Stimulated activated CD8-positive, alpha-beta memory T cell treated with anti-CD3 and anti-CD28 coated beads, Interleukin-15, amount 100 ng/mL, for 24 hours (primary cell): Measurements from ENCODE around the gene RAB17.

Experiments
- DNase-seq: peaks from one replicate; pipeline ENCODE4 v3.0.0-alpha.2; 2020; ENCODE audit warnings: low read depth

The RAB17 gene

DNA sequence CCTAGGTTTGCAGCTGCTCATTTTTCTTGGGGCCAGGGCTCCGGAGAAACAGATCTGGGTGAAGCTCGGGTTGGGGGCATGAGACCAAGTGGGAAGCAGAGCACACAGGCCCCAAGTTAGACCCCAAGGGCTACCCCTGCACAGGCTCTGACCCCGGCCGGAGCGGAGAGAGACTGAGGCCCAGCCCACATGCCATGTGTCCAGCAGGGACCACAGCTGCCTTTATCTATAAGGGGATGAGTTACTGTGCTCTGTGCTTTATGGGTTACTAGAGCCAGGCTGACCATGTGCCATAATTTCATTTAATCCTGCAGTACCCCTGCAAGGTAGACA lies 54.5 kb downstream of the RAB17 start:
- DNase-seq = no peak

DNA sequence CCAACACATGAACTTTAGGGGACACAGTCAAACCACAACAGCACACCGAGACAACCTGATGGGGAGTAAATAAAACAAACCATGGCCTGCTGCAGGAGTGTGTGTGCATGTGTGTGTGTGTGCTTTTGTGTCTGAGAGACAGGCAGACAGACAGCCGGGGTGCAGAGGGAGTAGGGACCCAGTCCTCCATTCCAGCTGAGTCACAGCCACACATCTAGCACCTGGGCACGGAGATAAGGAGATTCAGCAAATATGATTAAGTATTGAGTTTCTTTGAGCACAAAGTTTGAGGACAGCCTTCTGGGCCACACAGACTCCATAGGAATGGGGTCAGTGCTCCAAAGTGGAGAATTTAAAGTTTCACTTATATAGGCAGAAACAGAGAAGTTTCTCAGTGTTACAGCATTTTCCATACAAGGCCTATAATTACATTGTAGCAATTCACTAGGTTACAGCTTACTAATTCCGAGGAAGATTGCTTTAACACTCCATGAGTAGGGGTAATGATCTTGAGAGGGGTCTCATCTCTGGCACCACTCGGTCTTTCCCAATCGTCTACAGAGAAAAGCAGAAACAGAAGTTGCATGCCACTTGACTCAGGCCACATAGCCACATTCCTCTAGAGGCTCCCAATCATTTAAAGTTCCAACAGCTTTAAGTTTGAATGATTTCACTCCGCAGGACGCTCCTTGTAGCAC lies 55.0 kb downstream of the RAB17 start:
- DNase-seq = no peak

DNA sequence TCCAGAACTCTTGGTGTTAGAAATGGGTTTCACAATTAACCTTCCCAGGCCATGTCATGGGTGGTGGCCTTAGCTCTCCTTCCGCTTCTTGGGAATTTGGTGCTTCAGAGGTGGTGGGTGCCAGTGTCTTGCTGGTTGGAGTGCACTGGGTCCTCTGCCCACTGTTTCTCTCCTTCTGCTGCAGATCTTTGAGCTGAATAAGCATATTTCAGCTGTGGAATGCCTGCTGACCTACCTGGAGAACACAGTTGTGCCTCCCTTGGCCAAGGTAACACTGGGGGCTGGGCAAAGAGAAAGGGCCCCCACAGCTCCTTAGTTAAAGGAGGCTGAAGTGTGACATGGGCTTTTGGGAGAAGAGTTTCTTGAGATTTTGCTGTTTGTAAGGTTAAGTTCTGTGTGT lies 56.2 kb downstream of the RAB17 start:
- no peak for DNase-seq

DNA sequence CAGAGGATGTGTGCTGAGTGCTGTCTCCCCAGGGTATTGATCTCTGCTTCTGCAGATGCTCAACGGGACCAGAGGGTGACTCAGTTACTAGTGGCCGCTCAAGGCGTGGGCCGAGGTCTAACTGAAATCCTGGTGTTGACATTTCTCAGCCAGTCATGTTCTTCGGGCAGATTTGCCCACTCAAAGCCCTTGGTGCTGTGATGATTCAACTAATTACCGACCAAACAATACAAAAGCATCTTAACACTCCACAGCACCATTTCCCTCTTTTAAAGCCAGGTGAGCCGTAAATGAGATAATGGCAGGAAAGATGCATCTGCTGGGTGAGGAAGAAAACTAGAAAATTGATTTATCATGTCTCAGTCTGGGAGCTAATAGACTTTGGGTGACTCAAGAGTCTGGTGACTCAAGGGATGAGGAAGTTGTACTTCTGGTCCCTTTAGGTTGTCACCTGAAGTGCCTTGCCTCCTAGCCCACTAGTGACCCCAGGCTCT lies 56.8 kb downstream of the RAB17 start:
- DNase-seq = no peak

DNA sequence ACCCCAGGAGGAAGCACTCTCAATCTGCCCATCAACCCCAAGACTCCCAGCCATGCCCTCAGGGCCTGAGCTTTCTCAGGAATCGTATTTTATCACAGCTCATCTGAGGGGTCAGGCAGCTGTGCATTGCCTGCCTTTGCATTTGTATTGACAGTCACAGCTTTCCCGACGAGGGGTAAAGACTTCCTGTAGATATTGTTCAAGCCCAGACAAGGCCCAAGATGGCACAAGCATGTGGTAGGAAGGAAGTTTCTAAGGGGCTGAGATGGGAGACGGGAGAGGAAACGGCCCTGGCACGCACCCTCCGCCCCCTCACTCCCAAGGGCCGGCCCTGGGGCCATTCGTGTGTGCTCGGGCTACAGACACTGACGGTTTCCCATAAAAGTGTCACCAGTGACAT lies 58.4 kb downstream of the RAB17 start:
- no peak for DNase-seq

DNA sequence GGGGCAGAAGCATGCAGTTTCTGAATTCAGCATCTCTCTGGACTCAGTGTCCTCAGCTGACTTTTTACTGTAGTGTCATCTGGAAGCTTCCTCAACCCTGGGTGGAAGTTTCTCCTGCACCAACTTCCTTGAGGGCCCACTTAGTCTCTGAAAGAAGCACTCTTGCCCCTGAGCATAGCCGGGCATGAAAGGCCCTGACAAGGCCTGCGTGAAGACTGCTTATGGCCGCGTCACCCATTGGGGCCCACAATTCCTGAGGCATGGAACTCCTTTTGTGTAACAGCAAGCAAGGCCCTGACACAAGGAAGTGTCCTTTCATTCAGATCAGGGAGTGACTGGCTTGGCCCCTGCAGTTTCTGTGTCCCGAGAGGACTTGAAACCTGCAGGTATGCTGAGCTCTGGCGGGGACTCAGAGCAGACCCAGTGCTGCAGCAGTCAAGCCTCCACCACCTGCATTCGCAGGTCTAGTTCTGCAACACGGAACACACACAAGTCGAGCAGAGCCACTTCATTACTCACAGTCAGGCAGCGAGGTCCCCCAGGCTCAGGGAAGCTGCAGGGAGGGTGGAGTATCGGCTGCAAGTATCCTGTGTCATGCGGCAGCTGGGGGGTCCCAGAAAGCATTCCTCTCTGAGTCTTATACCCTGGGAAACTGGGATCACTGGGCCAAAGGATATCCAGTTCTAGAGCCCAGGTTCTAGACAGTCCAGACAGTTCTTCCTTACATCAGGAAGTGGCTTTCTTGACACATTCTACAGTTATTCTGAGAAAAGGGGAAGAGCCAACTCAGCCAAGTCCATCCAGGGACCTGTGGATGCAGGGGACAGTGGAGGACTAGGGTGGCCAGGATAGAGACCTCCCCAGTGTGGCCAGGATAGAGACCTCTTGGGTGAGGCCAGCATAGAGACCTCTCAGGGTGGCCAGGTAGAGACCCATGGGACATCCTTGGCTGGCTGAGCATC lies 59.8 kb downstream of the RAB17 start:
- no peak for DNase-seq

DNA sequence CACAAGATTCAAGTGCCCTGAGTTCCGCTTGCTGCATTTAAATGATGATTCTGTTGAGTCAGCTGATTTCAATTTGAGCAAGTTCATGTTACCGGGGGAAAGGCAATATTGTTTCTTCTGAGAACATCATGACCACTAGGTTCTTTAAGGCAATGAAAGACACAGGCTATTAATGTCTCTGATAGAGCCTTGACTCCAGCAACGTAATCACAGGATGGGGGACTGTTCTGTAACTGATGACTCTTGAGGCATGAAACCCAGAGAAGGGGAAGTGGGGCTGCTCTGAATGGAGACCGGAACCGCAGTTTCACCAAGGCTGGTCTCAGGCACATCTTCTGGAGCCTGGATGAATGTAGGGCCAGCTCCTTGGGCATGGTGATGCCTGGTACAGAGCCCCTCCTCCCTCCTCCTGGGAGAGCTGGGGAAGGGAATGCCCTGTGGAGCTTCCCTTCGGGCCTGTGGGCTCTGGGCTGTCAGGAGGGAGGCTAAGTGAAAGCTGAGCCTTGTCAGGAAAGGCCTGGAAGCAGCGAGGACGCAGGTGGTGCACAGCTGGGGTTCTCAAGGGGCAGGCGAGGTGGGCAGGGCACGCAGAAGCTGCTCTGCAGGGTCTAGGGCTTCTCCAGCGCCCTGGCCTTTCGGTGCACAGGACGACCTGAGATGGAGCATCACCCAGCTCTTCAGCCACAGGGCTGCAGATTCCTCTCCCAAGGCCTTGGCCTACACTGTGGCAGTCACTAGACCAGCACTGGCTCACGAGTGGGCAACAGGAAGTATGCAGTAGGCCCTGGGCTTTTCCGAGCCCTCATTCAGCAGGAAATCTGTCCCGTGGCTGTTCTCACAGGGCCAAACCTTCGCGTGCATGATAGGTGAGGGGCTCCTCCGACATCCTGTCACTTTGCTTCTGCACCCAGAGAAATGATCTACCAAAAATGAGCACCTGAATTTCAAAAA lies 60.8 kb downstream of the RAB17 start:
- no peak for DNase-seq

DNA sequence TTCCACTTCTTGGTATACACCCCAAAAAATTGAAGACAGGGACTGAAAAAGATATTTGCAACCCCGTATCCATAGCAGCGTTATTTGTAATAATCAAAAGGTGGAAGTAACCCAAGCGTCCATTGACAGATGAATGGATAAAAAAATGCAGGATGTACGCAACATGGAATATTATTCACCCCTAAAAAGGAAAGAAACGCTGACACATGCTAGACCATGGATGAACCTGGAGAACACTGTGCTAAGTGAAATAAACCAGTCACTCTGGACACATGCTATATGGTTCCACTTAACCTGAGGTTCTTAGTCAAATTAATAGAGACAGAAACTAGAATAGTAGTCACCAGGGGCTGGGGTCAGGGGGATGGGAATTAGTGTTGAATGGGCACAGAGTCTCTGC lies 62.8 kb downstream of the RAB17 start:
- no peak for DNase-seq

DNA sequence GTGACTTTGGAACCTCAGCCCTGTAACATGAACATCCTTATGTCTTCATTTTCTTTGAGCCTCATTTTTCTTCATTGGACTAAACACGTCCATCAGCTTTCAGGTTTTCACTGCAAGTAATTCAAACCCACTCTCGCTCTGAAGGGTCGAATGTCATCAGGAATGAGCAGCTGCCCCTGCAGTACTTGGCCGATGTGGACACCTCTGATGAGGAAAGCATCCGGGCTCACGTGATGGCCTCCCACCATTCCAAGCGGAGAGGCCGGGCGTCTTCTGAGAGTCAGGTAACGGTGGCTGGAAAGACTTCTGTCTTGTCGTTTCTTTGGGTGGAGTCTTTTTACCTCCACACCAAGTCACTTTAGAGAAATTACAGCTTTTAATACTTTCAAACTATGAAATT lies 63.3 kb downstream of the RAB17 start:
- DNase-seq = no peak

DNA sequence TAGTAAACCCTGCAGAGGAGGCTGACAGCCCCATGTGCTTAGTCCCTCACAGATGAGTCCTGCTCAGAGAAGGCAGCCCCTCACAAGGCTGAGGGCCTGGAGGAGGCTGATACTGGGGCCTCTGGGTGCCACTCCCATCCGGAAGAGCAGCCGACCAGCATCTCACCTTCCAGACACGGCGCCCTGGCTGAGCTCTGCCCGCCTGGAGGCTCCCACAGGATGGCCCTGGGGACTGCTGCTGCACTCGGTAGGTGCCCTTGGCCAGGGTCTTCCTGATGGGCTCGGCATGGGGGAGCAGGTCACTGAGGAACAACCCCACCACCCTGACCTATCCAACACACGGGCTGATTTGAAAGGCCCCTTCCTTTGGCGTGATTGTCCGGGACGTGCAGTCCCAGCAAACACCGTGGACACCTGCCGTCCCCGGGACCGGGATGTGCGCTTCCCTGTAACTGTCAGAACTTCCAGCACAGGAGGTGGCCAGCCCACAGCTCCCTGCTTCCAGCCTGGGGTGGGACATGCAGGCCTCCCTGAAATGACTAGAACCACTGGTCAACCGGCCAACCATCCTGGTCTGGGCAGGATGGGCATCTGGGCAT lies 64.9 kb downstream of the RAB17 start:
- DNase-seq = no peak

DNA sequence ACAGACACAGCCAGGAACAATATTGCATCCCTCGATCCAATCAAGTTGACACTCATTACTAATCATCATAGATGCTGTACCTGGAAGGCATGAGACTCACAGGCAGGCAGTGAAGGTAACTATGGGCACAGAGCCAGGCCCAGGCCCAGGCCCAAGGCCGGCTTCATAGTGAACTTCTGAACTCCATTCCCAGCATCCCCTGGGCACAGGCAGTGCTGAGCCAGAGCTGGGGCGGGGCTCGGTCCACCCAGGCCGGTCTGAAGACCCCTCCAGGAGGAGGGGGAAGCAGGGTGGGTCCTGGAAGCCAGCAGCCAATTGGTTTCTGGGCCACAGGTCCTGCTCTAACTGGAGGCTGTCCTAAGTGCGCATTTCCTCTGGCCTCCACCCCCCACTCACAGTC lies 65.9 kb downstream of the RAB17 start:
- no peak for DNase-seq
